Gastroesophageal sphincter (tissue), 4 donors: Measurements from ENCODE around the gene CYP46A1. TPM values are rescaled to one million over a fixed set of nuclear protein-coding genes. Genes with fewer than 3 reads are reported as not detected.

ENCODE experiments used
- ATAC-seq: fragments of 150-250 bp; one replicate; pipeline ENCODE4 v1.9.1; 2016; ENCODE audit warnings: mild to moderate bottlenecking, moderate library complexity
- H3K27ac ChIP-seq, 4 donors: fragments of 200-600 bp; sonication (generic) in 3 of 4; 1 replicate in 3 of 4; 2 replicates in 1 of 4; pipeline ENCODE4 v1.5.1; 2016 to 2019
- H3K27me3 ChIP-seq: fragments of 200-600 bp; sonication (generic); one replicate; pipeline ENCODE4 v1.5.1; 2019
- H3K36me3 ChIP-seq, 2 donors: fragments of 200-600 bp; sonication (generic); one replicate each; pipeline ENCODE4 v1.5.1; 2019; ENCODE audit warnings: control low read depth in 1 of 2
- H3K4me1 ChIP-seq, 3 donors: fragments of 200-600 bp; sonication (generic); 1 replicate in 2 of 3; 2 replicates in 1 of 3; pipeline ENCODE4 v1.5.1; 2016 to 2019; ENCODE audit warnings: control low read depth in 2 of 3
- H3K4me3 ChIP-seq, 2 donors: fragments of 200-600 bp; sonication (generic); one replicate each; pipeline ENCODE4 v1.5.1; 2019; ENCODE audit warnings: mild to moderate bottlenecking in 1 of 2, moderate library complexity in 1 of 2
- H3K9me3 ChIP-seq, 3 donors: fragments of 200-600 bp; sonication (generic); one replicate each; pipeline ENCODE4 v1.5.1; 2017 to 2019; ENCODE audit warnings: control low read depth in 2 of 3
- EP300 ChIP-seq: sonication (generic); formaldehyde crosslinking; IDR thresholded peaks from one replicate; pipeline ENCODE4 v1.6.1; 2017; ENCODE audit warnings: antibody characterized with exemption, mild to moderate bottlenecking
- POLR2A ChIP-seq, 2 donors: fragments of 450-650 bp; IDR thresholded peaks; one replicate each; pipeline ENCODE4 v1.6.1; 2017; ENCODE audit warnings: antibody characterized with exemption in 2 of 2, mild to moderate bottlenecking in 2 of 2, moderate library complexity in 1 of 2
- POLR2AphosphoS5 ChIP-seq: sonication (generic); formaldehyde crosslinking; IDR thresholded peaks from one replicate; pipeline ENCODE4 v1.6.1; 2017; ENCODE audit warnings: antibody characterized with exemption
- WGBS, 2 donors: methylation state at CpG; one replicate each; pipeline ENCODE4 v1.1.5; 2018; ENCODE audit warnings: low coverage in 1 of 2; 5-methylcytosine and 5-hydroxymethylcytosine counted together
- total RNA-seq, 4 donors: library from RNA; depleted of rRNA; stranded (reverse); fragments of >200 nt; gene quantifications; one replicate each; pipeline ENCODE4 v1.1.0, GENCODE V29; 2016
- TF ChIP-seq, protein P1 (sequence below), 4 experiments: fragments of 200-600 bp in 2 of 4; fragments of 450-650 bp in 2 of 4; sonication (generic) in 1 of 4; IDR thresholded peaks; one replicate each; pipeline ENCODE4 v1.5.1; 2017 to 2019; ENCODE audit warnings: antibody characterized with exemption in 4 of 4, mild to moderate bottlenecking in 2 of 4, moderate library complexity in 2 of 4

The CYP46A1 gene
- total RNA-seq, 4 donors from 2014 or later, result 0.78 to 1.4 (median 0.94) TPM; not detected in 1

DNA sequence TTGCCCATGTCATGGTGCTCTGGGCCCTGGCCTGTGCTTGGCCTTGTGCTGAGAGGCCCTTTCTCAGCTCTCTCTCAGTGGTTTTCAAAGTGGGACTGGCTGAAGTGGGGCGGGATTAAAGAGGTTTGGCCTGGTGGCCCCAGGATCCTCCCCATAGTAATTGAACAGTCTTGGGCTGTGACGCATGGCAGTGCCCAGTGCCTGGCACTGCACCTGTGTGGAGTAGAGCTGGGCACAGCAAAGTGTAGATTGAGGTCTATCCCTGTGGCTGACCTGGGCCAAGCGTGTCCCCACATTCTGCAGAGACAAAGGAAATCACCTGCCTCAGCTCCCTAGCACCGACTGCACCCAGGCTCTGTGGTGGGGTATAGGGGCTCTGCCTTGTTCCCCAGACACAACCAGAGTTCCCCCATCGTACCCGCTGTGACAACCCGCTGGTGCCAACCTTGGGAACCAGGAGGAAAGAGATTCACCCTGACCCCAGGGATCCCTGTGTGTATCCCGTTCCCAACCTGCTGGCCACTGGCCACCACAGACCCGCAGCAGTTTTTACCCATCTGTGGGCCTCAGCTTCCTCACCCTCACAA lies 9.9 kb upstream of the CYP46A1 start:
- Histone ChIP-seq H3K9me3 (peaks cover 0 to 19% (median 0%) of the 10 kb centered on the region in 3 donors), H3K27ac (no peak overlapping the region)
- WGBS, 2 donors, result 100% methylated on average over 2 of the region's 9 CpGs; no CpG with 5 or more reads in 1 of the 2 donors

DNA sequence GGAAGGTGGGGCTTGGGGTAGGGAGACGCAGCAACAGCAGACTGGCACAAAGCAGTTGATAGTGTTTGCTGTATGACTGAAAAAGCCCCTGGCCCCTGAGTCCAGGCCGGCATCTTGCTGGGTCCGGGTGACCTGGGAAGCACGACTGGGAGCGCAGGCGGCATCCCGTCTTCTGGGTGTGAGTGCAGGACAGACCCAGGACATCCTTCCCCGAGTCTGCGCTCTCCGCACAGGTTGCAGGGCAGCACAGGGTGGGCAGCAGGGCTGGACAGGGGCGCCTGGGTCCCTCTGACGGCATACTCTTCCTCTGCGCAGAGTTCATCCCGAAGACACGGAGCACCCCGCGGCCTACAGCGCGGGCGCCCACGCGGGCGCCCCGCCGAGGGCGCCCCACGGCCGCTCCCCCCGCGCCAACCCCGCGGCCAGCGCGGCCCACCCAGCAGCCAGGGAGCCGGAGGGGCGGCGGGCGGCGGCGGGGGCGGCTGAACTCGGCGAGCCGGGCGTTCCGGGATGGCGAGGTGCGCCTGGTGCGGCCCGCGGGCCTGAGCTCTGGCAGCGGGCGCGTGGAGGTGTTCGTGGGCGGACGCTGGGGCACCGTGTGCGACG lies 9.2 kb upstream of the CYP46A1 start:
- no peaks in the 10 kb centered on the region for H3K36me3 ChIP-seq
- H3K4me1 ChIP-seq, result peaks cover 0 to 12% (median 0%) of the 10 kb centered on the region in 3 donors
- H3K27me3 ChIP-seq, result peaks cover 25% of the 10 kb centered on the region
- no peak overlapping the region for H3K4me3 ChIP-seq
- ATAC-seq, result no peak
- 64% methylated on average over 8 of the region's 60 CpGs; no CpG with 5 or more reads in 1 of the 2 donors for WGBS, 2 donors
- TF ChIP-seq POLR2A (IDR thresholded peaks at IDR 0.05) (no peak), EP300 (no peak), POLR2AphosphoS5 (no peak)
- TF ChIP-seq, protein P1, sequence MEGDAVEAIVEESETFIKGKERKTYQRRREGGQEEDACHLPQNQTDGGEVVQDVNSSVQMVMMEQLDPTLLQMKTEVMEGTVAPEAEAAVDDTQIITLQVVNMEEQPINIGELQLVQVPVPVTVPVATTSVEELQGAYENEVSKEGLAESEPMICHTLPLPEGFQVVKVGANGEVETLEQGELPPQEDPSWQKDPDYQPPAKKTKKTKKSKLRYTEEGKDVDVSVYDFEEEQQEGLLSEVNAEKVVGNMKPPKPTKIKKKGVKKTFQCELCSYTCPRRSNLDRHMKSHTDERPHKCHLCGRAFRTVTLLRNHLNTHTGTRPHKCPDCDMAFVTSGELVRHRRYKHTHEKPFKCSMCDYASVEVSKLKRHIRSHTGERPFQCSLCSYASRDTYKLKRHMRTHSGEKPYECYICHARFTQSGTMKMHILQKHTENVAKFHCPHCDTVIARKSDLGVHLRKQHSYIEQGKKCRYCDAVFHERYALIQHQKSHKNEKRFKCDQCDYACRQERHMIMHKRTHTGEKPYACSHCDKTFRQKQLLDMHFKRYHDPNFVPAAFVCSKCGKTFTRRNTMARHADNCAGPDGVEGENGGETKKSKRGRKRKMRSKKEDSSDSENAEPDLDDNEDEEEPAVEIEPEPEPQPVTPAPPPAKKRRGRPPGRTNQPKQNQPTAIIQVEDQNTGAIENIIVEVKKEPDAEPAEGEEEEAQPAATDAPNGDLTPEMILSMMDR (IDR thresholded peaks at IDR 0.05), result no peak
- peaks cover 0 to 23% (median 0%) of the 10 kb centered on the region in 3 donors for H3K9me3 ChIP-seq
- H3K27ac ChIP-seq, result no peak overlapping the region

More for the DNA sequence above, 9.9 kb upstream of the CYP46A1 start:
- TF ChIP-seq, protein P1 (IDR thresholded peaks at IDR 0.05), result no peak
- TF ChIP-seq EP300 (no peak), POLR2AphosphoS5 (no peak), POLR2A (IDR thresholded peaks at IDR 0.05) (no peak)
- ATAC-seq, result no peak
- Histone ChIP-seq H3K4me1 (peaks cover 0 to 12% (median 0%) of the 10 kb centered on the region in 3 donors), H3K27me3 (peaks cover 25% of the 10 kb centered on the region), H3K36me3 (peaks cover 0 to 2% of the 10 kb centered on the region in 2 donors), H3K4me3 (no peak overlapping the region)

- no peak overlapping the region for H3K27ac ChIP-seq
- peaks cover 0 to 23% (median 0%) of the 10 kb centered on the region in 3 donors for H3K9me3 ChIP-seq
- H3K36me3 ChIP-seq, result no peaks in the 10 kb centered on the region
- no peak for ATAC-seq
- peaks cover 25% of the 10 kb centered on the region for H3K27me3 ChIP-seq
- no peak overlapping the region for H3K4me3 ChIP-seq
- H3K4me1 ChIP-seq, result peaks cover 0 to 12% (median 0%) of the 10 kb centered on the region in 3 donors
- TF ChIP-seq POLR2A (IDR thresholded peaks at IDR 0.05) (no peak), EP300 (no peak), POLR2AphosphoS5 (no peak)
- TF ChIP-seq, protein P1 (IDR thresholded peaks at IDR 0.05), result no peak
- WGBS, 2 donors, result 90% methylated on average over 2 of the region's 42 CpGs; no CpG with 5 or more reads in 1 of the 2 donors
Observed at GRCh38 chr14:99675382-99675835, 8.7 kb upstream of the CYP46A1 start.

GRCh38 chr14:99675951-99676350 lies 8.1 kb upstream of the CYP46A1 start:
- Histone ChIP-seq H3K27ac (no peak overlapping the region), H3K36me3 (no peaks in the 10 kb centered on the region), H3K4me1 (peaks cover 0 to 12% (median 0%) of the 10 kb centered on the region in 3 donors), H3K27me3 (peaks cover 25% of the 10 kb centered on the region), H3K4me3 (no peak overlapping the region), H3K9me3 (peaks cover 0 to 23% (median 0%) of the 10 kb centered on the region in 3 donors)
- TF ChIP-seq POLR2AphosphoS5, result no peak
- TF ChIP-seq, protein P1 (IDR thresholded peaks at IDR 0.05), result no peak
- no peak for TF ChIP-seq EP300
- no peak for TF ChIP-seq POLR2A (IDR thresholded peaks at IDR 0.05)
- 100% methylated on average over 1 of the region's 10 CpGs; no CpG with 5 or more reads in 1 of the 2 donors for WGBS, 2 donors
- ATAC-seq, result no peak
